Hindlimb muscle (tissue), 1 donor: Measurements from ENCODE around the gene SERPIND1. TPM values are rescaled to one million over a fixed set of nuclear protein-coding genes. Genes with fewer than 3 reads are reported as not detected.
"Not testable (repeated sequence)": the region's sequence is repeated elsewhere in the genome, so short reads cannot be mapped to it uniquely, and the experiment has no call there.

Experiments
- DNase-seq: peaks from one replicate; pipeline ENCODE4 v3.0.0-alpha.2; 2013
- polyA plus RNA-seq: library from polyadenylated mRNA; unstranded; fragments of 120-200 nt; gene quantifications from one replicate; pipeline ENCODE4 v1.2.1, GENCODE V29; 2013; ENCODE audit not compliant: insufficient read length

SERPIND1 gene
- polyA plus RNA-seq, 1 donor = 0.08 TPM

- no peak for DNase-seq
These were observed 44.6 kb downstream of the SERPIND1 start for GRCh38 chr22:20818471-20818870.

- no peak for DNase-seq
These were observed 45.6 kb downstream of the SERPIND1 start for GRCh38 chr22:20819471-20819870.

- not testable (repeated sequence) for DNase-seq
These were observed 47.9 kb downstream of the SERPIND1 start for GRCh38 chr22:20821717-20822239.

GRCh38 chr22:20822240-20822639 is 48.3 kb downstream of the SERPIND1 start:
- no peak for DNase-seq

- no peak for DNase-seq
These were observed 49.4 kb downstream of the SERPIND1 start for GRCh38 chr22:20823264-20823663.

GRCh38 chr22:20825216-20825615 is 51.3 kb downstream of the SERPIND1 start:
- not testable (repeated sequence) for DNase-seq

GRCh38 chr22:20825624-20826023 is 51.7 kb downstream of the SERPIND1 start:
- no peak for DNase-seq

GRCh38 chr22:20826373-20827152 is 52.6 kb downstream of the SERPIND1 start:
- DNase-seq = not testable (repeated sequence)

GRCh38 chr22:20829491-20830134 is 55.7 kb downstream of the SERPIND1 start:
- no peak for DNase-seq

GRCh38 chr22:20833225-20833665 is 59.3 kb downstream of the SERPIND1 start:
- DNase-seq = no peak

- no peak for DNase-seq
These were observed 60.3 kb downstream of the SERPIND1 start for GRCh38 chr22:20834206-20834605.

- DNase-seq = no peak
These were observed 60.8 kb downstream of the SERPIND1 start for GRCh38 chr22:20834725-20835124.

Other genes starting within 250 kb of the SERPIND1 start
- 34.2 TPM for gene PI4KA, start 84.7 kb downstream of the SERPIND1 start, polyA plus RNA-seq
- 22.6 TPM for gene SNAP29, start 84.9 kb downstream of the SERPIND1 start, polyA plus RNA-seq
- 50.4 TPM for gene CRKL, start 143.3 kb downstream of the SERPIND1 start, polyA plus RNA-seq
- gene AIFM3, start 193.1 kb downstream of the SERPIND1 start, polyA plus RNA-seq = 0.45 TPM
- gene LZTR1, start 208.2 kb downstream of the SERPIND1 start, polyA plus RNA-seq = 42.8 TPM
- 19.8 TPM for gene THAP7, start 228.0 kb downstream of the SERPIND1 start, polyA plus RNA-seq
- gene P2RX6, start 241.1 kb downstream of the SERPIND1 start, polyA plus RNA-seq = 28.1 TPM